GM18873 (cell line): ENCODE results near the gene POU5F1.
"Not testable (repeated sequence)": the region's sequence is repeated elsewhere in the genome, so short reads cannot be mapped to it uniquely, and the experiment has no call there.

Source experiments
- ATAC-seq: cut with Tn5 transposase; IDR thresholded peaks from one replicate; pipeline ENCODE4 v1.9.1; 2021; ENCODE audit warnings: mild to moderate bottlenecking, moderate library complexity, moderate number of reproducible peaks; ENCODE audit not compliant: unreplicated experiment, low FRiP score

The POU5F1 gene

GRCh38 chr6:31170600-31170881 lies at the start of gene POU5F1:
Gene POU5F1, minus strand, starts transcription at chr6:31170682. Its CDS starts 62 bp downstream, at chr6:31170620.
- ATAC-seq: no peak

GRCh38 chr6:31216208-31216898 lies 45.9 kb upstream of the POU5F1 start:
- ATAC-seq: no peak

- not testable (repeated sequence) for ATAC-seq
Measured at GRCh38 chr6:31215216-31215615, 44.7 kb upstream of the POU5F1 start.

GRCh38 chr6:31214516-31214915 lies 44.0 kb upstream of the POU5F1 start:
- no peak for ATAC-seq

- no peak for ATAC-seq
Measured at GRCh38 chr6:31210741-31211532, 40.5 kb upstream of the POU5F1 start.

GRCh38 chr6:31210123-31210522 lies 39.6 kb upstream of the POU5F1 start:
- no peak for ATAC-seq

- ATAC-seq: no peak
Measured at GRCh38 chr6:31209137-31209536, 38.7 kb upstream of the POU5F1 start.

GRCh38 chr6:31208506-31208905 lies 38.0 kb upstream of the POU5F1 start:
- ATAC-seq: no peak

GRCh38 chr6:31205638-31206037 lies 35.2 kb upstream of the POU5F1 start:
- ATAC-seq: no peak

- no peak for ATAC-seq
Measured at GRCh38 chr6:31204751-31205145, 34.3 kb upstream of the POU5F1 start.

- peak; percentile 55 for ATAC-seq
Measured at GRCh38 chr6:31203345-31203979, 33.0 kb upstream of the POU5F1 start.

GRCh38 chr6:31202259-31203166 lies 32.0 kb upstream of the POU5F1 start:
- no peak for ATAC-seq

GRCh38 chr6:31199105-31199452 lies 28.6 kb upstream of the POU5F1 start:
- not testable (repeated sequence) for ATAC-seq

GRCh38 chr6:31197559-31198305 lies 27.2 kb upstream of the POU5F1 start:
- ATAC-seq: peak; percentile 49

GRCh38 chr6:31196251-31197022 lies 26.0 kb upstream of the POU5F1 start:
- not testable (repeated sequence) for ATAC-seq

- not testable (repeated sequence) for ATAC-seq
Measured at GRCh38 chr6:31195308-31195979, 25.0 kb upstream of the POU5F1 start.

- ATAC-seq: no peak
Measured at GRCh38 chr6:31194061-31194834, 23.8 kb upstream of the POU5F1 start.

GRCh38 chr6:31193206-31193605 lies 22.7 kb upstream of the POU5F1 start:
- ATAC-seq: no peak
